Stimulated activated CD8-positive, alpha-beta memory T cell treated with anti-CD3 and anti-CD28 coated beads, Interleukin-15, amount 100 ng/mL, for 1 hour (primary cell): Measurements from ENCODE around the gene MMS19.
A peak's percentile ranks its signal among the peaks of the same experiment; 100 is the strongest.

Source experiments
- DNase-seq: peaks from one replicate; pipeline ENCODE4 v3.0.0-alpha.2; 2020; ENCODE audit warnings: low read depth

The MMS19 gene

GRCh38 chr10:97462309-97462708, 35.9 kb downstream of the MMS19 start:
- DNase-seq = no peak

- no peak for DNase-seq
These were observed 38.3 kb downstream of the MMS19 start for GRCh38 chr10:97459933-97460332.

- DNase-seq = no peak
These were observed 39.1 kb downstream of the MMS19 start for GRCh38 chr10:97459111-97459510.

GRCh38 chr10:97456686-97457065, 41.5 kb downstream of the MMS19 start:
- DNase-seq = no peak

GRCh38 chr10:97456034-97456685, 42.1 kb downstream of the MMS19 start:
- no peak for DNase-seq

- DNase-seq = no peak
These were observed 43.7 kb downstream of the MMS19 start for GRCh38 chr10:97454330-97455036.

GRCh38 chr10:97452352-97452751, 45.9 kb downstream of the MMS19 start:
- no peak for DNase-seq

GRCh38 chr10:97451605-97452004, 46.6 kb downstream of the MMS19 start:
- no peak for DNase-seq

- DNase-seq = no peak
These were observed 47.4 kb downstream of the MMS19 start for GRCh38 chr10:97450828-97451227.

GRCh38 chr10:97445722-97446639, 52.2 kb downstream of the MMS19 start, which contains the start of the genes EXOSC1 and ZDHHC16:
TSS of gene EXOSC1 (minus strand) at chr10:97446006. CDS start at chr10:97445985, 21 bp downstream.
TSS of gene ZDHHC16 (plus strand) at chr10:97446175. CDS start at chr10:97451676, 5,501 bp downstream.
- peak; percentile 79 for DNase-seq

GRCh38 chr10:97445357-97445721, 52.9 kb downstream of the MMS19 start:
- DNase-seq = no peak

- DNase-seq = no peak
These were observed 54.0 kb downstream of the MMS19 start for GRCh38 chr10:97444212-97444611.

- no peak for DNase-seq
These were observed 55.9 kb downstream of the MMS19 start for GRCh38 chr10:97442277-97442676.

GRCh38 chr10:97435211-97435610, 63.0 kb downstream of the MMS19 start:
- no peak for DNase-seq

- DNase-seq = no peak
These were observed 63.7 kb downstream of the MMS19 start for GRCh38 chr10:97434557-97434956.

- no peak for DNase-seq
These were observed 64.2 kb downstream of the MMS19 start for GRCh38 chr10:97434055-97434454.

- no peak for DNase-seq
These were observed 69.6 kb downstream of the MMS19 start for GRCh38 chr10:97428572-97428981.

GRCh38 chr10:97427571-97428179, 70.5 kb downstream of the MMS19 start:
- no peak for DNase-seq

- no peak for DNase-seq
These were observed 71.2 kb downstream of the MMS19 start for GRCh38 chr10:97426776-97427570.

GRCh38 chr10:97425964-97426775, 72.1 kb downstream of the MMS19 start, which contains the start of gene PGAM1:
TSS of gene PGAM1 (plus strand) at chr10:97426191. CDS start at chr10:97426308, 117 bp downstream.
- DNase-seq = peak; percentile 81
